ENCODE data around the gene WWOX. TPM values are rescaled to one million over a fixed set of nuclear protein-coding genes. Genes with fewer than 3 reads are reported as not detected.

Gene WWOX
- total and polyA plus RNA-seq, 2 of the 8 experiments (the other 6 are each of a cell fraction or from before 2014, with no cell fraction given), result 5.4 to 16.7 TPM

DNA sequence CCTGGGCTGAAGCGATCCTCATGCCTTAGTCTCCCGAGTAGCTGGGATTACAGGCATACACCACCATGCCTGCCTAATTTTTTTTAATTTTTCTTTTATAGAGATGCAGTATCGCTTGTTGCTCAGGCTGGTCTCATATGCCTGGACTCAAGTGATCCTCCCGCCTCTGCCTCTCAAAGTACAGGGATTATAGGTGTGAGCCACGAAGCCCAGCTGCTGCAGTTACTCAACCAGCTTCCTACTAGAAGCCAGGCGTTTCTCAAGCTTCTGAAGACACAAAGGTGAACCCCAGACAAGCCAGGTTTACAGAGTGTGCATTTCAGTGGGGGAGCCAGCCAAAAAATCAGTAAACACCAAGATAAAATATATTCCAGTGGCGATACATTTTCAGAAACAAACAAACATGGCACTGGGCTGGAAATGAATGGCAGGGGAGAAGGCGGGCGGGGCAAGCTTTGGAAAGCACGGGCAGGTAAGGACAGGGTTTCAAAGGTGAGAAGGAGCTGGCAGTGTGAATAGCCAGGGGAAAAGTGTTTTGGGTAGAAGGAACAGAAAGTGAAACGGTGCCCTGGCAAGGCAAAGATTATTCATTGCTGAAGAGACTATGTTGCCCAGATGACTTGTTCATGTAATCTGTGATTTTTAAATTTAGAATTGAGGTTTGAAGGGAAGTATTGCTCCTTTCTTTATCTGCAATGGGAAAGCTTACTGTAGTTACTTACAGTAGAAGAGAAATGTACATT, 471.1 kb downstream of the WWOX start:
- H4K8ac ChIP-seq (ENCODE audit: extremely low read depth, insufficient read depth, low read length), result no peak overlapping the region
- H3K27ac ChIP-seq (ENCODE audit: low read depth, low read length), result no peak overlapping the region
- H3K9me3 ChIP-seq (ENCODE audit: insufficient read depth in 2 of 2, low read depth in 1 of 2, low read length in 1 of 2), result no peaks in the 10 kb centered on the region
- no peak overlapping the region for H3K4ac ChIP-seq (replicated peaks; ENCODE audit: insufficient read length, low read depth, low read length)
- H2BK20ac ChIP-seq (ENCODE audit: low read length), result no peak overlapping the region
- no peaks in the 10 kb centered on the region for H3K36me3 ChIP-seq (ENCODE audit: control insufficient read depth in 2 of 4, insufficient read depth in 4 of 4, low read length in 3 of 4)
- 83% methylated on average over 11 of the region's 11 CpGs; no CpG with 5 or more reads in 1 of the 2 experiments for whole genome bisulfite sequencing, 2 experiments (ENCODE audit: extremely low coverage in 1 of 2, insufficient coverage in 1 of 2, insufficient read length in 1 of 2, insufficient replicate concordance in 2 of 2, low coverage in 1 of 2, low lambda C conversion rate in 2 of 2, missing lambda C conversion rate in 1 of 2)
- no peak overlapping the region for H3K4me2 ChIP-seq (ENCODE audit: insufficient read depth in 1 of 2, low read depth in 2 of 2, low read length in 2 of 2)
- H4K20me1 ChIP-seq (replicated peaks in 1 of 2; ENCODE audit: control insufficient read depth in 1 of 2, insufficient read depth in 2 of 2, low read length in 2 of 2), result no peaks in the 10 kb centered on the region
- no peaks in the 10 kb centered on the region for H3K4me1 ChIP-seq (replicated peaks in 1 of 4; ENCODE audit: control insufficient read depth in 3 of 4, insufficient read depth in 4 of 4, low read length in 3 of 4)
- CTCF ChIA-PET (ENCODE audit: partially characterized antibody), result no interaction called here
- no peak overlapping the region for H2BK120ac ChIP-seq (replicated peaks; ENCODE audit: low read depth, low read length)
- no peak overlapping the region for H3K23ac ChIP-seq (ENCODE audit: insufficient read length)
- no peak overlapping the region for H2AFZ ChIP-seq (ENCODE audit: low read length)
- POLR2A ChIA-PET (ENCODE audit: partially characterized antibody), result no interaction called here
- no peak overlapping the region for H3K9ac ChIP-seq (replicated peaks in 1 of 4; ENCODE audit: extremely low read depth in 1 of 4, low read depth in 3 of 4, low read length in 3 of 4)
- no peaks in the 10 kb centered on the region for H3K79me1 ChIP-seq (ENCODE audit: low read depth, low read length)
- H2BK5ac ChIP-seq (ENCODE audit: low read depth, low read length), result no peak overlapping the region
- no peaks in the 10 kb centered on the region for H3K79me2 ChIP-seq (ENCODE audit: control insufficient read depth in 1 of 2, insufficient read depth in 2 of 2, low read length in 2 of 2)
- no peak overlapping the region for H3K56ac ChIP-seq (replicated peaks; ENCODE audit: insufficient read length, low read depth, low read length)
- FAIRE-seq, result no peak
- H4K91ac ChIP-seq (replicated peaks; ENCODE audit: insufficient read length, low read length), result no peak overlapping the region
- H2BK15ac ChIP-seq (ENCODE audit: low read length), result no peak overlapping the region
- H3K18ac ChIP-seq (ENCODE audit: extremely low read depth, low read length), result no peak overlapping the region
- H3K27me3 ChIP-seq (replicated peaks in 1 of 4; ENCODE audit: control insufficient read depth in 3 of 4, extremely low read depth in 1 of 4, insufficient read depth in 3 of 4, low read length in 3 of 4), result no peaks in the 10 kb centered on the region
- no peak for DNase-seq (ENCODE audit: low read depth in 1 of 2, low spot score in 2 of 2)
- H2BK12ac ChIP-seq (ENCODE audit: low read depth, low read length), result no peak overlapping the region
- H3K14ac ChIP-seq (ENCODE audit: insufficient read length), result no peak overlapping the region
- H3K4me3 ChIP-seq (ENCODE audit: extremely low read depth in 1 of 4, insufficient read depth in 2 of 4, low read depth in 3 of 4, low read length in 4 of 4), result no peak overlapping the region
- no peak overlapping the region for H4K5ac ChIP-seq (ENCODE audit: insufficient read length, low read depth, low read length)
- no peak overlapping the region for H2AK5ac ChIP-seq (ENCODE audit: low read depth, low read length)
- H3K23me2 ChIP-seq (ENCODE audit: low read depth, low read length), result no peaks in the 10 kb centered on the region
- TF ChIP-seq EZH2 (IDR thresholded peaks at IDR 0.05; ENCODE audit: low read depth, low read length, severe bottlenecking) (no peak), SP4 (IDR thresholded peaks at IDR 0.05; ENCODE audit: low read length) (no peak), SP1 (IDR thresholded peaks at IDR 0.05; ENCODE audit: low read depth, low read length) (no peak), RXRA (IDR thresholded peaks at IDR 0.05; ENCODE audit: insufficient read depth, low read depth, low read length) (no peak), TBP (IDR thresholded peaks at IDR 0.05; ENCODE audit: low read depth, low read length) (no peak), RFX5 (IDR thresholded peaks at IDR 0.05; ENCODE audit: borderline replicate concordance, low read depth, low read length) (no peak), CBX8 (IDR thresholded peaks at IDR 0.05; ENCODE audit: borderline replicate concordance, low read depth, low read length) (no peak), TAF7 (optimal IDR thresholded peaks at IDR 0.05; ENCODE audit: borderline replicate concordance, low read depth, low read length) (no peak), MAFK (IDR thresholded peaks at IDR 0.05; ENCODE audit: low read depth, low read length) (no peak), BACH1 (IDR thresholded peaks at IDR 0.05; ENCODE audit: low read length) (no peak), RBBP5 (IDR thresholded peaks at IDR 0.05; ENCODE audit: borderline replicate concordance, low read depth, low read length) (no peak), JUND (IDR thresholded peaks at IDR 0.05; ENCODE audit: low read length) (no peak), NRF1 (IDR thresholded peaks at IDR 0.05; ENCODE audit: low read depth, low read length) (no peak), BCL11A (IDR thresholded peaks at IDR 0.05; ENCODE audit: low read depth in 2 of 2, low read length in 2 of 2) (no peak)

Data from H1 (cell line).